ENCODE results near the gene CC2D2B.
"Not testable (repeated sequence)": the region's sequence is repeated elsewhere in the genome, so short reads cannot be mapped to it uniquely, and the experiment has no call there.

CC2D2B gene

GRCh38 chr10:96017191-96017687, 109.5 kb downstream of the CC2D2B start:
- peak; percentile 74 for DNase-seq (ENCODE audit: low spot score)

- DNase-seq (ENCODE audit: low spot score): no peak
Measured at GRCh38 chr10:96021332-96021731, 113.6 kb downstream of the CC2D2B start.

GRCh38 chr10:96022739-96023138, 115.0 kb downstream of the CC2D2B start:
- no peak for DNase-seq (ENCODE audit: low spot score)

- DNase-seq (ENCODE audit: low spot score): no peak
Measured at GRCh38 chr10:96023168-96023567, 115.4 kb downstream of the CC2D2B start.

- DNase-seq (ENCODE audit: low spot score): peak; percentile 29
Measured at GRCh38 chr10:96025566-96025965, 117.8 kb downstream of the CC2D2B start.

GRCh38 chr10:96034625-96035024, 126.8 kb downstream of the CC2D2B start:
- DNase-seq (ENCODE audit: low spot score): no peak

GRCh38 chr10:96038476-96039387, 131.0 kb downstream of the CC2D2B start:
- DNase-seq (ENCODE audit: low spot score): peak; percentile 43

GRCh38 chr10:96041146-96041545, 133.4 kb downstream of the CC2D2B start:
- DNase-seq (ENCODE audit: low spot score): no peak

GRCh38 chr10:96043033-96043892, 135.5 kb downstream of the CC2D2B start, which contains the start of gene CCNJ:
CCNJ (plus strand) TSS chr10:96043583; CDS start chr10:96044394, 811 bp downstream.
- peak; percentile 86 for DNase-seq (ENCODE audit: low spot score)

GRCh38 chr10:96043893-96044715, 136.3 kb downstream of the CC2D2B start:
- DNase-seq (ENCODE audit: low spot score): peak; percentile 50

GRCh38 chr10:96044736-96045135, 137.0 kb downstream of the CC2D2B start:
- DNase-seq (ENCODE audit: low spot score): peak; percentile 1

GRCh38 chr10:96046546-96046945, 138.8 kb downstream of the CC2D2B start:
- DNase-seq (ENCODE audit: low spot score): no peak

GRCh38 chr10:96047004-96047649, 139.4 kb downstream of the CC2D2B start:
- DNase-seq (ENCODE audit: low spot score): peak; percentile 3

GRCh38 chr10:96047925-96048324, 140.2 kb downstream of the CC2D2B start:
- DNase-seq (ENCODE audit: low spot score): not testable (repeated sequence)

GRCh38 chr10:96049340-96049739, 141.6 kb downstream of the CC2D2B start:
- DNase-seq (ENCODE audit: low spot score): no peak

GRCh38 chr10:96053985-96054384, 146.2 kb downstream of the CC2D2B start:
- DNase-seq (ENCODE audit: low spot score): no peak

GRCh38 chr10:96056787-96057186, 149.0 kb downstream of the CC2D2B start:
- DNase-seq (ENCODE audit: low spot score): no peak

- no peak for DNase-seq (ENCODE audit: low spot score)
Measured at GRCh38 chr10:96061232-96061631, 153.5 kb downstream of the CC2D2B start.

- DNase-seq (ENCODE audit: low spot score): no peak
Measured at GRCh38 chr10:96072674-96073073, 164.9 kb downstream of the CC2D2B start.

GRCh38 chr10:96073722-96074121, 165.9 kb downstream of the CC2D2B start:
- DNase-seq (ENCODE audit: low spot score): peak; percentile 5

GRCh38 chr10:96074776-96075175, 167.0 kb downstream of the CC2D2B start:
- DNase-seq (ENCODE audit: low spot score): no peak
